ENCODE data around the gene ABCD2. TPM values are rescaled to one million over a fixed set of nuclear protein-coding genes. Genes with fewer than 3 reads are reported as not detected.

The ABCD2 gene
- total RNA-seq, 1 experiment from 2014 or later: not detected

DNA sequence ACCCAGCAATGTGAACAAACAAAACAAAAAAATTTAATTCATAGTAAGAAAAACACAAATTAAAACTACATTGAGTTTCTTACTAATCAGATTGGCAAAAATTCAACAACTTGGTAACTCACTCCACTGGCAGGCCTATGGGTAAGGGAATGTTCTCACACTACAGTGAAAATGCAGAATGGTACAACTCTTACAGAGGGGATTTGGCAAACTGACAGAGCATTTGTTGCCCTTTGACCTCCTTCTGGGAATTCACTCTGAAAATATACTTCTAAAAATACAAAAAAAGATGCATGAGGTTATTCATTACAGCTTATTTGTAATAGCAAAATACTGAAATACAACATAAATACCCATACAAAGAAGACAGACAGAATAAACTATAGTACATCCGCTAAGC is 32.8 kb downstream of the ABCD2 start:
- Histone ChIP-seq H4K20me1 (ENCODE audit: control insufficient read depth, insufficient read depth, insufficient read length) (no peaks in the 10 kb centered on the region), H3K79me2 (ENCODE audit: insufficient read depth, low read length) (no peaks in the 10 kb centered on the region), H2AK5ac (ENCODE audit: insufficient read length, low read length) (no peak overlapping the region), H2BK15ac (ENCODE audit: low read depth, low read length) (no peak overlapping the region), H3K9me3 (ENCODE audit: control insufficient read depth, low read depth, low read length) (no peaks in the 10 kb centered on the region), H2AFZ (ENCODE audit: low read length) (no peak overlapping the region), H3K4me2 (ENCODE audit: insufficient read depth, insufficient read length, low read length) (no peak overlapping the region), H4K5ac (ENCODE audit: insufficient read length, low read depth, low read length) (no peak overlapping the region), H4K8ac (replicated peaks; ENCODE audit: insufficient read length, low read depth, low read length) (no peak overlapping the region), H4K91ac (ENCODE audit: insufficient read length, low read depth, low read length) (no peak overlapping the region), H2BK5ac (ENCODE audit: insufficient read length, low read length) (no peak overlapping the region), H3K79me1 (ENCODE audit: insufficient read depth, low read depth, low read length, poor library complexity, severe bottlenecking) (no peaks in the 10 kb centered on the region), H3K27ac (ENCODE audit: insufficient read length, low read depth, low read length) (no peak overlapping the region), H3K4ac (ENCODE audit: low read depth, low read length) (no peak overlapping the region), H3K18ac (ENCODE audit: insufficient read length, low read depth, low read length) (no peak overlapping the region), H3K56ac (ENCODE audit: insufficient read length, low read depth, low read length) (no peak overlapping the region), H3K4me1 (ENCODE audit: insufficient read depth, low read length) (no peaks in the 10 kb centered on the region), H2BK12ac (ENCODE audit: insufficient read length, low read depth, low read length) (no peak overlapping the region), H3T11ph (ENCODE audit: low read length) (no peak overlapping the region), H3K14ac (ENCODE audit: insufficient read depth, low read length) (no peak overlapping the region), H3K23ac (ENCODE audit: insufficient read length, low read depth, low read length) (no peak overlapping the region), H2BK120ac (ENCODE audit: low read depth, low read length, poor library complexity, severe bottlenecking) (no peak overlapping the region), H3K27me3 (ENCODE audit: insufficient read depth, low read length) (no peaks in the 10 kb centered on the region), H3K23me2 (ENCODE audit: insufficient read length, low read depth, low read length, poor library complexity, severe bottlenecking) (no peaks in the 10 kb centered on the region), H3K9ac (ENCODE audit: extremely low read depth, insufficient read length, low read length) (no peak overlapping the region), H2BK20ac (ENCODE audit: low read depth, low read length, poor library complexity, severe bottlenecking) (no peak overlapping the region)
- DNase-seq: no peak
- H3K4me3 Mint-ChIP-seq: no peak overlapping the region
- peaks cover 2 to 3% of the 10 kb centered on the region in 2 experiments; a peak in 1 of 5 replicates for H3K9me3 Mint-ChIP-seq
- H3K4me1 Mint-ChIP-seq: no peaks in the 10 kb centered on the region
- no CpG with 5 or more reads among the region's 1 CpG for WGBS (ENCODE audit: extremely low coverage, insufficient read length, low lambda C conversion rate)
- no peaks in the 10 kb centered on the region for H3K27me3 Mint-ChIP-seq (ENCODE audit: low read depth)
- no peak overlapping the region for H3K27ac Mint-ChIP-seq
- TF ChIP-seq, protein P1, sequence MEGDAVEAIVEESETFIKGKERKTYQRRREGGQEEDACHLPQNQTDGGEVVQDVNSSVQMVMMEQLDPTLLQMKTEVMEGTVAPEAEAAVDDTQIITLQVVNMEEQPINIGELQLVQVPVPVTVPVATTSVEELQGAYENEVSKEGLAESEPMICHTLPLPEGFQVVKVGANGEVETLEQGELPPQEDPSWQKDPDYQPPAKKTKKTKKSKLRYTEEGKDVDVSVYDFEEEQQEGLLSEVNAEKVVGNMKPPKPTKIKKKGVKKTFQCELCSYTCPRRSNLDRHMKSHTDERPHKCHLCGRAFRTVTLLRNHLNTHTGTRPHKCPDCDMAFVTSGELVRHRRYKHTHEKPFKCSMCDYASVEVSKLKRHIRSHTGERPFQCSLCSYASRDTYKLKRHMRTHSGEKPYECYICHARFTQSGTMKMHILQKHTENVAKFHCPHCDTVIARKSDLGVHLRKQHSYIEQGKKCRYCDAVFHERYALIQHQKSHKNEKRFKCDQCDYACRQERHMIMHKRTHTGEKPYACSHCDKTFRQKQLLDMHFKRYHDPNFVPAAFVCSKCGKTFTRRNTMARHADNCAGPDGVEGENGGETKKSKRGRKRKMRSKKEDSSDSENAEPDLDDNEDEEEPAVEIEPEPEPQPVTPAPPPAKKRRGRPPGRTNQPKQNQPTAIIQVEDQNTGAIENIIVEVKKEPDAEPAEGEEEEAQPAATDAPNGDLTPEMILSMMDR (conservative IDR thresholded peaks at IDR 0.05): no peak
- no peaks in the 10 kb centered on the region for H3K36me3 Mint-ChIP-seq (ENCODE audit: insufficient read depth in 1 of 3, low read depth in 3 of 3)

All from H9 (cell line).